HG03175 (cell line): ENCODE measurements around the gene BMP6.

Experiments
- ATAC-seq: cut with Tn5 transposase; IDR thresholded peaks from one replicate; pipeline ENCODE4 v1.9.1; 2021; ENCODE audit warnings: mild to moderate bottlenecking, moderate library complexity; ENCODE audit not compliant: unreplicated experiment

The BMP6 gene

GRCh38 chr6:7821426-7821825 is 95.5 kb downstream of the BMP6 start:
- ATAC-seq = no peak

- ATAC-seq = no peak
Measured at GRCh38 chr6:7823552-7823951, 97.7 kb downstream of the BMP6 start.

GRCh38 chr6:7825986-7826385 is 100.1 kb downstream of the BMP6 start:
- no peak for ATAC-seq

- no peak for ATAC-seq
Measured at GRCh38 chr6:7827142-7827541, 101.2 kb downstream of the BMP6 start.

- no peak for ATAC-seq
Measured at GRCh38 chr6:7828124-7828523, 102.2 kb downstream of the BMP6 start.

- no peak for ATAC-seq
Measured at GRCh38 chr6:7832904-7833750, 107.2 kb downstream of the BMP6 start.

GRCh38 chr6:7833751-7834070 is 107.8 kb downstream of the BMP6 start:
- ATAC-seq = no peak

- ATAC-seq = no peak
Measured at GRCh38 chr6:7836371-7837026, 110.6 kb downstream of the BMP6 start.

- no peak for ATAC-seq
Measured at GRCh38 chr6:7841781-7842468, 116.0 kb downstream of the BMP6 start.

- ATAC-seq = no peak
Measured at GRCh38 chr6:7846966-7847818, 121.3 kb downstream of the BMP6 start.

- no peak for ATAC-seq
Measured at GRCh38 chr6:7848229-7848628, 122.3 kb downstream of the BMP6 start.

GRCh38 chr6:7851780-7852179 is 125.9 kb downstream of the BMP6 start:
- ATAC-seq = no peak

- no peak for ATAC-seq
Measured at GRCh38 chr6:7859591-7859990, 133.7 kb downstream of the BMP6 start.

GRCh38 chr6:7865781-7866180 is 139.9 kb downstream of the BMP6 start:
- no peak for ATAC-seq

- no peak for ATAC-seq
Measured at GRCh38 chr6:7866526-7866925, 140.6 kb downstream of the BMP6 start.

- ATAC-seq = no peak
Measured at GRCh38 chr6:7868926-7869325, 143.0 kb downstream of the BMP6 start.

- no peak for ATAC-seq
Measured at GRCh38 chr6:7878401-7878964, 152.6 kb downstream of the BMP6 start.

- no peak for ATAC-seq
Measured at GRCh38 chr6:7879043-7879442, 153.1 kb downstream of the BMP6 start.

GRCh38 chr6:7879579-7879978 is 153.7 kb downstream of the BMP6 start:
- no peak for ATAC-seq

- ATAC-seq = no peak
Measured at GRCh38 chr6:7879980-7880717, 154.2 kb downstream of the BMP6 start.
